HepG2 (cell line): Measurements from ENCODE around the gene ELMOD3. TPM values are rescaled to one million over a fixed set of nuclear protein-coding genes. Genes with fewer than 3 reads are reported as not detected.

Experiments used
- CBFB ChIP-seq: sonication (generic); formaldehyde crosslinking; IDR thresholded peaks from 2 replicates; pipeline ENCODE4 v1.4.0; 2020; ENCODE audit warnings: missing genetic modification reagents
- CREB3 ChIP-seq: sonication (generic); formaldehyde crosslinking; IDR thresholded peaks from 2 replicates; pipeline ENCODE4 v1.5.0; 2020; ENCODE audit warnings: missing genetic modification reagents
- HIVEP1 ChIP-seq: sonication (generic); formaldehyde crosslinking; IDR thresholded peaks from 2 replicates; pipeline ENCODE4 v1.4.0; 2020; ENCODE audit warnings: mild to moderate bottlenecking, missing genetic modification reagents
- KDM5B ChIP-seq: sonication (generic); formaldehyde crosslinking; IDR thresholded peaks from 2 replicates; pipeline ENCODE4 v1.4.0; 2020; ENCODE audit warnings: missing genetic modification reagents, mild to moderate bottlenecking, borderline replicate concordance
- KLF12 ChIP-seq: sonication (generic); formaldehyde crosslinking; IDR thresholded peaks from 2 replicates; pipeline ENCODE4 v1.4.0; 2020; ENCODE audit warnings: missing genetic modification reagents, borderline replicate concordance
- MXI1 ChIP-seq: IDR thresholded peaks from 3 replicates; pipeline ENCODE4 v1.6.1; 2012; ENCODE audit warnings: low read depth, low read length, inconsistent platforms, borderline replicate concordance
- RBM22 ChIP-seq: fragments of 200-400 bp; formaldehyde crosslinking; optimal IDR thresholded peaks from 2 replicates; pipeline ENCODE3; 2017; ENCODE audit warnings: mild to moderate bottlenecking, low read length, moderate library complexity
- RCOR2 ChIP-seq: IDR thresholded peaks from 2 replicates; pipeline ENCODE4 v1.6.1; 2016; ENCODE audit warnings: missing biosample characterization, missing genetic modification reagents
- SMARCC2 ChIP-seq: fragments of 450-650 bp; IDR thresholded peaks from 2 replicates; pipeline ENCODE4 v1.6.1; 2017; ENCODE audit warnings: antibody characterized with exemption, mild to moderate bottlenecking
- STAT6 ChIP-seq: sonication (generic); formaldehyde crosslinking; IDR thresholded peaks from 2 replicates; pipeline ENCODE4 v1.4.0; 2020; ENCODE audit warnings: missing genetic modification reagents, mild to moderate bottlenecking, borderline replicate concordance
- TEAD3 ChIP-seq: optimal IDR thresholded peaks from 2 replicates; pipeline ENCODE3; 2016; ENCODE audit warnings: borderline replicate concordance
- YEATS4 ChIP-seq: sonication (generic); formaldehyde crosslinking; IDR thresholded peaks from 2 replicates; pipeline ENCODE4 v1.4.0; 2020; ENCODE audit warnings: missing genetic modification reagents, borderline replicate concordance
- ZC3H13 ChIP-seq: sonication (generic); formaldehyde crosslinking; IDR thresholded peaks from 2 replicates; pipeline ENCODE4 v1.8.1; 2023; ENCODE audit warnings: mild to moderate bottlenecking, missing genetic modification reagents, moderate library complexity
- ZNF180 ChIP-seq: sonication (generic); formaldehyde crosslinking; IDR thresholded peaks from 2 replicates; pipeline ENCODE4 v1.4.0; 2020; ENCODE audit warnings: low read depth, missing genetic modification reagents, borderline replicate concordance
- ZNF317 ChIP-seq: sonication (generic); formaldehyde crosslinking; IDR thresholded peaks from 2 replicates; pipeline ENCODE4 v1.5.0; 2020; ENCODE audit warnings: mild to moderate bottlenecking, missing genetic modification reagents
- ZNF607 ChIP-seq: sonication (generic); formaldehyde crosslinking; IDR thresholded peaks from 2 replicates; pipeline ENCODE4 v1.5.1; 2020; ENCODE audit warnings: missing genetic modification reagents, mild to moderate bottlenecking, borderline replicate concordance
- ZNF615 ChIP-seq: sonication (generic); formaldehyde crosslinking; IDR thresholded peaks from 2 replicates; pipeline ENCODE4 v1.5.0; 2020; ENCODE audit warnings: mild to moderate bottlenecking, missing genetic modification reagents, borderline replicate concordance
- ZSCAN30 ChIP-seq: sonication (generic); formaldehyde crosslinking; IDR thresholded peaks from 2 replicates; pipeline ENCODE4 v1.5.0; 2020; ENCODE audit warnings: mild to moderate bottlenecking, missing genetic modification reagents
- polyA plus RNA-seq, 8 experiments: library from polyadenylated mRNA; depleted of rRNA in 3 of 8; stranded (reverse) in 7 of 8; unstranded in 1 of 8; fragments of >200 nt; fragmentation: Illumina TruSeq in 4 of 8; extraction: Trizol in 4 of 8; gene quantifications; 2 replicates each; pipeline versions ENCODE4 v1.2.1 to v1.2.3, GENCODE V29; 2011 to 2016; ENCODE audit warnings: low read depth in 4 of 8, missing spikeins in 1 of 8, mixed read lengths in 1 of 8; ENCODE audit not compliant: insufficient read depth in 1 of 8
- total RNA-seq, 5 experiments: library from RNA; depleted of rRNA; stranded (reverse); fragments of >200 nt; fragmentation: Illumina TruSeq; extraction: Trizol; gene quantifications; 2 replicates each; pipeline ENCODE4 v1.2.3, GENCODE V29; 2016; ENCODE audit warnings: low read depth in 1 of 5

ELMOD3 gene
- total and polyA plus RNA-seq, 2 of the 13 experiments (the other 11 are each of a cell fraction or from before 2014, with no cell fraction given): 13.3 to 19.5 TPM

GRCh38 chr2:85324639-85325465 is 29.7 kb upstream of the ELMOD3 start (continued):
- TF ChIP-seq STAT6: no peak; the same call in 1 of the 2 replicates
- no peak for TF ChIP-seq ZSCAN30 (CRISPR knock-in tag)
- TF ChIP-seq HIVEP1 (CRISPR knock-in tag): no peak
- TF ChIP-seq MXI1: 0 out of 3 replicates have a peak, but pooled peaks have one; percentile 42
- no peak for TF ChIP-seq ZNF180 (CRISPR knock-in tag)
- TF ChIP-seq KDM5B: no peak
- peak; percentile 44; the same call in 1 of the 2 replicates for TF ChIP-seq YEATS4 (CRISPR knock-in tag)
- TF ChIP-seq RBM22: peak; percentile 42
- 0 out of 2 replicates have a peak, but pooled peaks have one; percentile 13 for TF ChIP-seq CREB3 (CRISPR knock-in tag)
- TF ChIP-seq KLF12 (CRISPR knock-in tag): no peak
- TF ChIP-seq SMARCC2: 0 out of 2 replicates have a peak, but pooled peaks have one; percentile 21
- TF ChIP-seq ZNF615 (CRISPR knock-in tag): no peak
- peak; percentile 32; the same call in 1 of the 2 replicates for TF ChIP-seq ZNF607
- TF ChIP-seq RCOR2 (CRISPR knock-in tag): peak; percentile 75
- peak; percentile 88 for TF ChIP-seq TEAD3
- TF ChIP-seq ZC3H13 (CRISPR knock-in tag): no peak; the same call in 1 of the 2 replicates
- TF ChIP-seq CBFB: peak; percentile 64; the same call in 1 of the 2 replicates
- TF ChIP-seq ZNF317 (CRISPR knock-in tag): peak; percentile 79
